K562 (cell line): ENCODE data around the gene RPTOR. TPM values are rescaled to one million over a fixed set of nuclear protein-coding genes. Genes with fewer than 3 reads are reported as not detected.

Experiments used
- ATAC-seq: fragments of 200-7000 bp; cut with Tn5 transposase; 3 replicates; pipeline ENCODE4 v1.9.1; 2020; ENCODE audit warnings: moderate library complexity
- Bru-seq: library from RNA; stranded (reverse); fragments of 400-500 nt; gene quantifications from one replicate; lab custom pipeline; 2021; lab: Mats Ljungman, UMichigan
- BruChase-seq, 2 experiments: library from RNA; stranded (reverse); fragments of 400-500 nt; gene quantifications; one replicate each; lab custom pipeline; 2021; lab: Mats Ljungman, UMichigan
- BruUV-seq: library from RNA; stranded (reverse); fragments of 400-500 nt; replicated peaks from 2 replicates; lab custom pipeline; 2021; lab: Mats Ljungman, UMichigan
- CTCF ChIA-PET: fragments of 300-600 bp; formaldehyde crosslinking; extraction: SDS; loops from one replicate; lab custom pipeline; 2021; ENCODE audit warnings: low intra/inter-chr PET ratio; lab: Yijun Ruan, JAX
- POLR2A ChIA-PET: fragments of 300-600, 350-650 bp; sonication (Branson Sonifier 250); formaldehyde crosslinking; extraction: SDS; loops from one replicate; lab custom pipeline; 2021; ENCODE audit warnings: antibody characterized with exemption, inconsistent platforms; lab: Yijun Ruan, JAX
- DNase-seq, 4 experiments: peaks; one replicate each; pipeline versions ENCODE4 v3.0.0 to v3.0.0-alpha.2; 2011 to 2018; ENCODE audit warnings: low spot score in 3 of 4, mixed read lengths in 3 of 4; ENCODE audit errors: extremely low read depth in 1 of 4
- FAIRE-seq: peaks from 2 replicates; lab custom pipeline; 2011; peaks lifted over from hg19 to GRCh38; lab: Jason Lieb, UNC
- H2AFZ ChIP-seq: 2 replicates; pipeline ENCODE4 v1.6.0; 2011; ENCODE audit warnings: low read depth, low read length, control low read depth, inconsistent platforms
- H3K27ac ChIP-seq: fragments of 200-600 bp; 3 replicates; pipeline ENCODE4 v1.8.0; 2011; ENCODE audit warnings: low read depth, mild to moderate bottlenecking, control low read depth, inconsistent platforms, low read length, moderate library complexity, mixed read lengths; ENCODE audit errors: extremely low read depth
- H3K27me3 ChIP-seq, 2 experiments: fragments of 300-600 bp in 1 of 2; 2 replicates in 1 of 2; 3 replicates in 1 of 2; pipeline versions ENCODE4 v1.6.0 to v1.8.0; 2011; ENCODE audit warnings: inconsistent platforms in 2 of 2, low read length in 2 of 2, mild to moderate bottlenecking in 1 of 2, mixed read lengths in 1 of 2, moderate library complexity in 1 of 2; ENCODE audit not compliant: control insufficient read depth in 2 of 2, insufficient read depth in 2 of 2
- H3K36me3 ChIP-seq: fragments of 300-600 bp; 3 replicates; pipeline ENCODE4 v1.8.0; 2011; ENCODE audit warnings: mild to moderate bottlenecking, low read length, inconsistent platforms; ENCODE audit not compliant: control insufficient read depth, insufficient read depth
- H3K4me1 ChIP-seq, 2 experiments: fragments of 200-600 bp in 1 of 2; replicated peaks in 1 of 2; 2 replicates in 1 of 2; 3 replicates in 1 of 2; pipeline versions ENCODE4 v1.5.1 to v1.8.0; 2011; ENCODE audit warnings: inconsistent platforms in 2 of 2, low read length in 2 of 2, mild to moderate bottlenecking in 1 of 2, mixed read lengths in 1 of 2, moderate library complexity in 1 of 2; ENCODE audit not compliant: control insufficient read depth in 2 of 2, insufficient read depth in 2 of 2
- H3K4me2 ChIP-seq: 2 replicates; pipeline ENCODE4 v1.6.1; 2011; ENCODE audit warnings: low read length, control low read depth, inconsistent platforms, mixed read lengths; ENCODE audit not compliant: insufficient read depth
- H3K4me3 ChIP-seq: fragments of 200-600 bp; sonication (generic), shearing (Covaris generic); 2 replicates; pipeline ENCODE4 v1.5.1; 2016; ENCODE audit warnings: control low read depth, inconsistent platforms
- H3K79me2 ChIP-seq: fragments of 200-600 bp; 3 replicates; pipeline ENCODE4 v1.8.0; 2011; ENCODE audit warnings: low read length, inconsistent platforms; ENCODE audit not compliant: control insufficient read depth, insufficient read depth
- H3K9ac ChIP-seq, 2 experiments: 2 replicates each; pipeline versions ENCODE4 v1.6.0 to v1.6.1; 2011; ENCODE audit warnings: low read depth in 2 of 2, low read length in 2 of 2, control low read depth in 1 of 2, inconsistent platforms in 1 of 2, mild to moderate bottlenecking in 1 of 2, mixed read lengths in 1 of 2; ENCODE audit not compliant: insufficient read depth in 1 of 2
- H3K9me1 ChIP-seq: one replicate; pipeline ENCODE4 v1.6.0; 2011; ENCODE audit warnings: inconsistent platforms, mild to moderate bottlenecking, low read length, moderate library complexity; ENCODE audit not compliant: control insufficient read depth, insufficient read depth
- H3K9me3 ChIP-seq: replicated peaks from 2 replicates; pipeline ENCODE4 v1.5.1; 2011; ENCODE audit warnings: low read depth, low read length, inconsistent platforms; ENCODE audit not compliant: control insufficient read depth, insufficient read depth
- H4K20me1 ChIP-seq: replicated peaks from 2 replicates; pipeline ENCODE4 v1.6.1; 2011; ENCODE audit warnings: low read length, inconsistent platforms, mixed read lengths; ENCODE audit not compliant: control insufficient read depth, insufficient read depth
- ARID4B ChIP-seq: sonication (generic); formaldehyde crosslinking; IDR thresholded peaks from 2 replicates; pipeline ENCODE4 v1.8.0; 2022; ENCODE audit warnings: mild to moderate bottlenecking, missing genetic modification reagents
- KLF10 ChIP-seq: fragments of 250-450 bp; sonication (Bioruptor Pico); IDR thresholded peaks from 2 replicates; pipeline ENCODE4 v1.6.1; 2021; ENCODE audit warnings: matching md5 sums
- NCOA6 ChIP-seq: fragments of 450-650 bp; IDR thresholded peaks from 2 replicates; pipeline ENCODE4 v1.6.1; 2017; ENCODE audit warnings: mild to moderate bottlenecking
- POLR2B ChIP-seq: fragments of 450-650 bp; IDR thresholded peaks from 2 replicates; pipeline ENCODE4 v1.6.1; 2018; ENCODE audit warnings: low read depth; ENCODE audit not compliant: partially characterized antibody
- SMARCC2 ChIP-seq: fragments of 450-650 bp; IDR thresholded peaks from 2 replicates; pipeline ENCODE4 v1.6.1; 2017; ENCODE audit warnings: antibody characterized with exemption, moderate library complexity, mild to moderate bottlenecking, low read depth
- TAL1 ChIP-seq: fragments of 450-650 bp; IDR thresholded peaks from 2 replicates; pipeline ENCODE4 v1.6.1; 2016; ENCODE audit warnings: mild to moderate bottlenecking
- ZNF232 ChIP-seq: sonication (generic); formaldehyde crosslinking; IDR thresholded peaks from 2 replicates; pipeline ENCODE4 v1.8.0; 2022; ENCODE audit warnings: mild to moderate bottlenecking, missing genetic modification reagents
- ZSCAN32 ChIP-seq: fragments of 450-650 bp; formaldehyde crosslinking; IDR thresholded peaks from 2 replicates; pipeline ENCODE4 v1.4.0; 2020; ENCODE audit warnings: mild to moderate bottlenecking, moderate library complexity
- WGBS: fragments of 100-300 bp; shearing (Covaris generic); methylation state at CpG from one replicate; pipeline ENCODE4 v1.1.6; 2016; ENCODE audit warnings: low coverage, mixed read lengths; ENCODE audit not compliant: insufficient coverage; ENCODE audit errors: missing lambda C conversion rate; 5-methylcytosine and 5-hydroxymethylcytosine counted together
- in situ Hi-C: fragments of 300-500 bp; cut with MboI; formaldehyde crosslinking; loops from 4 replicates; pipeline ENCODE4 v1.15.0; 2018; ENCODE audit warnings: inconsistent platforms, mixed read lengths
- intact Hi-C: fragments of 100-400 bp; cut with micrococcal nuclease; formaldehyde crosslinking; loops from 2 replicates; pipeline ENCODE4 v1.14.2; 2022
- long read RNA-seq, 3 experiments: library from polyadenylated mRNA in 2 of 3; library from RNA in 1 of 3; unstranded in 2 of 3; stranded (forward) in 1 of 3; transcript quantifications; one replicate each; pipeline ENCODE4 v2.0.0, GENCODE V29; 2019 to 2022
- polyA minus RNA-seq, 3 experiments: library from RNA; depleted of rRNA, polyadenylated mRNA; stranded (reverse); fragments of >200 nt; gene quantifications; 2 replicates each; pipeline ENCODE4 v1.2.3, GENCODE V29; 2011
- polyA plus RNA-seq, 8 experiments: library from polyadenylated mRNA; depleted of rRNA in 4 of 8; stranded (reverse) in 5 of 8; unstranded in 3 of 8; fragments of >200 nt; fragmentation: Nextera tagmentation in 2 of 8; fragmentation: Illumina TruSeq in 1 of 8; extraction: Ambion mirVana in 2 of 8; extraction: Trizol in 1 of 8; gene quantifications; 2 replicates each; pipeline versions ENCODE4 v1.2.1 to v1.2.3, GENCODE V29; 2011 to 2014; ENCODE audit warnings: inconsistent platforms in 1 of 8, missing spikeins in 1 of 8
- total RNA-seq, 7 experiments: library from RNA; depleted of rRNA in 6 of 7; stranded (reverse); fragments of >200 nt in 6 of 7; fragmentation: Illumina TruSeq in 2 of 7; extraction: Trizol in 2 of 7; gene quantifications; 2 replicates each; pipeline versions ENCODE4 v1.2.1 to v1.2.3, GENCODE V29; 2011 to 2021; ENCODE audit warnings: low replicate concordance in 1 of 7
- TF ChIP-seq, protein P1 (sequence below): IDR thresholded peaks from 2 replicates; pipeline ENCODE4 v1.6.1; 2011; ENCODE audit warnings: borderline replicate concordance, low read depth, mild to moderate bottlenecking, moderate library complexity, low read length; ENCODE audit not compliant: insufficient read depth, poor library complexity, severe bottlenecking

Gene RPTOR
- 170 and 226 TPM in 2 replicates for total RNA-seq (2011; cell fraction: chromatin; rRNA removed; ENCODE audit: low replicate concordance)
- total RNA-seq (2011; cell fraction: nucleolus; rRNA removed): 113 and 116 TPM in 2 replicates
- total RNA-seq (2011; cell fraction: nucleoplasm; rRNA removed): 108 and 117 TPM in 2 replicates
- total RNA-seq (2014; rRNA removed) (18.6 and 19.1 TPM in 2 replicates), total RNA-seq (2014; rRNA removed; fragmentation: Illumina TruSeq; extraction: Trizol) (10.2 and 10.4 TPM in 2 replicates), total RNA-seq (2015; rRNA removed; fragmentation: Illumina TruSeq; extraction: Trizol) (9.5 and 10.7 TPM in 2 replicates), total RNA-seq (2021) (46.1 and 54.1 TPM in 2 replicates), polyA plus RNA-seq (2011; rRNA removed) (4.4 and 7.2 TPM in 2 replicates), polyA plus RNA-seq (2014; fragmentation: Illumina TruSeq; extraction: Trizol) (11.7 and 16.8 TPM in 2 replicates), polyA plus RNA-seq (2014; fragmentation: Nextera tagmentation; extraction: Ambion mirVana) (under 1 TPM; 0.24 to 0.35 TPM), polyA plus RNA-seq (2014; rRNA removed) (10.7 and 14.7 TPM in 2 replicates), polyA minus RNA-seq (2011; rRNA and poly(A)+ RNA removed) (16.6 and 17.9 TPM in 2 replicates), Bru-seq, nascent RNA (percentile 73 among the genes with signal in this experiment), BruChase-seq, experiment 1, labeled RNA remaining after a 2-hour chase (percentile 74 among the genes with signal in this experiment), BruChase-seq, experiment 2, labeled RNA remaining after a 6-hour chase (percentile 71 among the genes with signal in this experiment)
- 4.5 and 7.5 TPM in 2 replicates for polyA plus RNA-seq (2011; cell fraction: cytosol; rRNA removed)
- 23.2 and 25.8 TPM in 2 replicates for polyA plus RNA-seq (2011; cell fraction: nucleus; rRNA removed)
- polyA plus RNA-seq (2012): 19.9 and 23.1 TPM in 2 replicates
- polyA minus RNA-seq (2011; cell fraction: cytosol; rRNA and poly(A)+ RNA removed): 21.9 and 26.8 TPM in 2 replicates
- 43.2 and 63.5 TPM in 2 replicates for polyA minus RNA-seq (2011; cell fraction: nucleus; rRNA and poly(A)+ RNA removed)
- long read RNA-seq, experiment 1, partial matches to known transcripts: 46 of 81 reads
- long read RNA-seq, experiment 1, other reads (novel, unspliced or antisense): 33 of 81 reads
- long read RNA-seq, experiment 2, full-length matches to known transcripts: 8 of 44 reads
- long read RNA-seq, experiment 2, partial matches to known transcripts: 13 of 44 reads
- long read RNA-seq, experiment 2, other reads (novel, unspliced or antisense): 23 of 44 reads
- long read RNA-seq, experiment 3, partial matches to known transcripts: 0 of 1 reads
- long read RNA-seq, experiment 3, other reads (novel, unspliced or antisense): 0 of 1 reads

DNA sequence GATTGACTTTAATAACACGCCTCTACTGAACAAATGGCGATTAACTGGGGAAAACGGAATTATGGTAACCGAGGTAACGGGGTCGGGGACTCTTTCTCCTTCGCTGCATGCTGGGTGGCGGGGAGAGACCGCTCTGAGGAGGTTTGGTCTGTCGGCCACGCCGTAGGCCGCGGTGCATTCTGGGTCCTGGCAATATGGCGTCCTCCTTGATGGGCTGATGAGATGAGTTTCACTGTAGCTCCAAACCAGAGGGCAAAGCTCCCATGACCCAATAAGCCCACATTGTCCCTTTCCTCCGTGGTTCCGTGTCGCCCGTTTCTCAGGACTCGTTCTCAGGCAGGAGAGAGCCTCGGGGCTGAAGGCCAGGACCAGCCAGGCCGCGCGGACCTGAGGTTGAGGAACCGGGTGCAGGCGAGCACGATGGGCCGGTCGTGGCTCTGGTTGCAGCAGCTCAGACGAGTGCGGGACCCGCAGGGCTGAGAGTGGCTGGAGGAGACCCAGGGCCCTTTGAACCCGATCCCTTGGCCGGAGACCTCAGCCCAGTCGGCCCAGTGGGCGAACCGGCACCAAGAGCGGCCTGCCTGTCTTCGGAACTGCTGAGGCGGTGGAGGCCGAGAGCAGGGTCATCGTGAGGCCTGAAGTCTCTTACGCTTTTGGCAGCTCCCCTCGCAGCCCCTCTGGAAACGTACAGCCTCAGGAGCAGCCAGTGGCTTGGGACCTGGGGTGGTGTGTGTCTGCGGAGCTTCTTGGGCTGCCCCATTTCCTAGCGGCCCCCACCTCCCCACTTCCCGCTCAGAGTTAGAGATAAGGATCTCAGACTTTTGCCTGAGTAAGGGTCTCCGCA is at the start of gene RPTOR:
RPTOR (plus strand) TSS at position 184 of the 844 bp plus-strand sequence. CDS start 792 bp downstream, outside the sequence.
- ATAC-seq (peak; percentile 91), DNase-seq (peak; percentile 88 to 95 (median 91)), FAIRE-seq (peak; percentile 95)
- peak within 1 kb of the TSS; percentile 99 for H3K4me2 ChIP-seq
- peaks cover 9% of the 10 kb centered on the region for H4K20me1 ChIP-seq
- TSS peak; percentile 69 for BruUV-seq
- peaks cover 54% of the 10 kb centered on the region for H3K79me2 ChIP-seq
- POLR2A ChIA-PET: interaction anchor here (0.6 to 3.7 kb wide), 10 partner anchors 11 to 545 kb away, joined by 3 to 17 read pairs (median 3); no protein-coding TSS in a partner anchor
- H3K9me1 ChIP-seq: no peaks in the 10 kb centered on the region
- H3K27ac ChIP-seq: peak within 1 kb of the TSS; percentile 97
- intact Hi-C loops: no loop called here
- in situ Hi-C loops: no loop called here
- peaks cover 5 to 8% of the 10 kb centered on the region in 2 experiments; a peak in 3 of 5 replicates for H3K4me1 ChIP-seq
- peak within 1 kb of the TSS; percentile 97 to 98 for H3K9ac ChIP-seq
- peaks cover 15% of the 10 kb centered on the region; the same call in 2 of the 3 replicates for H3K36me3 ChIP-seq
- H2AFZ ChIP-seq: peak within 1 kb of the TSS; percentile 96
- H3K4me3 ChIP-seq: peak within 1 kb of the TSS; percentile 96
- peaks cover 0 to 17% of the 10 kb centered on the region in 2 experiments; a peak in 3 of 5 replicates for H3K27me3 ChIP-seq
- no peaks in the 10 kb centered on the region for H3K9me3 ChIP-seq
- WGBS: under 1% methylated on average over 44 of the region's 49 CpGs
- CTCF ChIA-PET: no interaction called here
- TF ChIP-seq SMARCC2: no peak
- no peak for TF ChIP-seq NCOA6
- TF ChIP-seq TAL1: no peak
- TF ChIP-seq ARID4B: peak; percentile 88
- no peak for TF ChIP-seq ZSCAN32
- 0 out of 2 replicates have a peak, but pooled peaks have one; percentile 65 for TF ChIP-seq ZNF232 (CRISPR knock-in tag)
- TF ChIP-seq KLF10: no peak
- TF ChIP-seq, protein P1, sequence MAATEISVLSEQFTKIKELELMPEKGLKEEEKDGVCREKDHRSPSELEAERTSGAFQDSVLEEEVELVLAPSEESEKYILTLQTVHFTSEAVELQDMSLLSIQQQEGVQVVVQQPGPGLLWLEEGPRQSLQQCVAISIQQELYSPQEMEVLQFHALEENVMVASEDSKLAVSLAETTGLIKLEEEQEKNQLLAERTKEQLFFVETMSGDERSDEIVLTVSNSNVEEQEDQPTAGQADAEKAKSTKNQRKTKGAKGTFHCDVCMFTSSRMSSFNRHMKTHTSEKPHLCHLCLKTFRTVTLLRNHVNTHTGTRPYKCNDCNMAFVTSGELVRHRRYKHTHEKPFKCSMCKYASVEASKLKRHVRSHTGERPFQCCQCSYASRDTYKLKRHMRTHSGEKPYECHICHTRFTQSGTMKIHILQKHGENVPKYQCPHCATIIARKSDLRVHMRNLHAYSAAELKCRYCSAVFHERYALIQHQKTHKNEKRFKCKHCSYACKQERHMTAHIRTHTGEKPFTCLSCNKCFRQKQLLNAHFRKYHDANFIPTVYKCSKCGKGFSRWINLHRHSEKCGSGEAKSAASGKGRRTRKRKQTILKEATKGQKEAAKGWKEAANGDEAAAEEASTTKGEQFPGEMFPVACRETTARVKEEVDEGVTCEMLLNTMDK: no peak
- peak; percentile 72 for TF ChIP-seq POLR2B
